Epithelial cell of proximal tubule (primary cell): Measurements from ENCODE around the gene HRH2. TPM values are rescaled to one million over a fixed set of nuclear protein-coding genes. Genes with fewer than 3 reads are reported as not detected.
"Not testable (repeated sequence)": the region's sequence is repeated elsewhere in the genome, so short reads cannot be mapped to it uniquely, and the experiment has no call there.

ENCODE experiments used
- DNase-seq: peaks from one replicate; pipeline ENCODE4 v3.0.0-alpha.2; 2011; ENCODE audit warnings: low read depth
- H3K4me3 ChIP-seq: 2 replicates; pipeline ENCODE4 v1.5.1; 2011; ENCODE audit warnings: low read depth, mild to moderate bottlenecking, low read length
- total RNA-seq: library from RNA; depleted of rRNA; stranded (reverse); fragments of >200 nt; gene quantifications from 2 replicates; pipeline ENCODE4 v1.2.3, GENCODE V29; 2015
- TF ChIP-seq, protein P1 (sequence below): conservative IDR thresholded peaks from 2 replicates; pipeline ENCODE4 v1.5.1; 2012; ENCODE audit warnings: low read depth, mild to moderate bottlenecking, low read length

The HRH2 gene
- total RNA-seq, 1 donor from 2014 or later: 0.29 TPM

- TF ChIP-seq, protein P1, sequence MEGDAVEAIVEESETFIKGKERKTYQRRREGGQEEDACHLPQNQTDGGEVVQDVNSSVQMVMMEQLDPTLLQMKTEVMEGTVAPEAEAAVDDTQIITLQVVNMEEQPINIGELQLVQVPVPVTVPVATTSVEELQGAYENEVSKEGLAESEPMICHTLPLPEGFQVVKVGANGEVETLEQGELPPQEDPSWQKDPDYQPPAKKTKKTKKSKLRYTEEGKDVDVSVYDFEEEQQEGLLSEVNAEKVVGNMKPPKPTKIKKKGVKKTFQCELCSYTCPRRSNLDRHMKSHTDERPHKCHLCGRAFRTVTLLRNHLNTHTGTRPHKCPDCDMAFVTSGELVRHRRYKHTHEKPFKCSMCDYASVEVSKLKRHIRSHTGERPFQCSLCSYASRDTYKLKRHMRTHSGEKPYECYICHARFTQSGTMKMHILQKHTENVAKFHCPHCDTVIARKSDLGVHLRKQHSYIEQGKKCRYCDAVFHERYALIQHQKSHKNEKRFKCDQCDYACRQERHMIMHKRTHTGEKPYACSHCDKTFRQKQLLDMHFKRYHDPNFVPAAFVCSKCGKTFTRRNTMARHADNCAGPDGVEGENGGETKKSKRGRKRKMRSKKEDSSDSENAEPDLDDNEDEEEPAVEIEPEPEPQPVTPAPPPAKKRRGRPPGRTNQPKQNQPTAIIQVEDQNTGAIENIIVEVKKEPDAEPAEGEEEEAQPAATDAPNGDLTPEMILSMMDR: no peak
- DNase-seq: no peak
- H3K4me3 ChIP-seq: no peak overlapping the region
These were observed 95.1 kb downstream of the HRH2 start for GRCh38 chr5:175752826-175753535.

GRCh38 chr5:175753536-175754402 lies 95.9 kb downstream of the HRH2 start:
- H3K4me3 ChIP-seq: no peak overlapping the region
- TF ChIP-seq, protein P1: no peak
- no peak for DNase-seq

- not testable (repeated sequence) for DNase-seq, H3K4me3 ChIP-seq
These were observed 102.1 kb downstream of the HRH2 start for GRCh38 chr5:175759991-175760390.

Other genes with a start within 250 kb of the HRH2 start
- gene DRD1, start 213.9 kb upstream of the HRH2 start, total RNA-seq: not detected in 2 replicates
- gene SFXN1, start 179.5 kb upstream of the HRH2 start, total RNA-seq: 49.9 and 90.6 TPM in 2 replicates
- gene CPLX2, start 213.5 kb downstream of the HRH2 start, total RNA-seq: not detected in 2 replicates